ENCODE measurements around the gene OGFOD3. TPM values are rescaled to one million over a fixed set of nuclear protein-coding genes. Genes with fewer than 3 reads are reported as not detected.

The OGFOD3 gene
- total and polyA plus RNA-seq, 2 donors (not counting 1 experiment from before 2014, with no cell fraction given) = 22.6 to 30.5 TPM

GRCh38 chr17:82405051-82405450 lies 13.3 kb downstream of the OGFOD3 start:
- peaks cover 6% of the 10 kb centered on the region for H3K79me2 ChIP-seq (ENCODE audit: control insufficient read depth, insufficient read depth, low read length)
- WGBS (ENCODE audit: insufficient coverage) = 94% methylated on average over 9 of the region's 14 CpGs
- no peak for TF ChIP-seq EZH2 (IDR thresholded peaks at IDR 0.05; ENCODE audit: borderline replicate concordance, insufficient read depth, low read depth, low read length, poor library complexity, severe bottlenecking)
- no peak for TF ChIP-seq CTCF (IDR thresholded peaks at IDR 0.05)
- H3K4me2 ChIP-seq (replicated peaks; ENCODE audit: low read depth, low read length, poor library complexity, severe bottlenecking) = no peak overlapping the region
- peaks cover 2 to 22% of the 10 kb centered on the region in 2 experiments for H3K36me3 ChIP-seq (replicated peaks in 1 of 2; ENCODE audit: control extremely low read depth in 1 of 2, control insufficient read depth in 1 of 2, extremely low read depth in 1 of 2, insufficient read depth in 2 of 2, low read length in 1 of 2)
- no peak overlapping the region for H3K4me3 ChIP-seq (ENCODE audit: control extremely low read depth in 1 of 5, extremely low read depth in 1 of 5, insufficient read depth in 1 of 5, low read depth in 2 of 5, low read length in 4 of 5)
- no peaks in the 10 kb centered on the region for H3K27me3 ChIP-seq (replicated peaks in 1 of 4; ENCODE audit: control extremely low read depth in 1 of 4, control insufficient read depth in 3 of 4, insufficient read depth in 4 of 4, low read length in 3 of 4)
- H3K4me1 Mint-ChIP-seq = peaks cover 18% of the 10 kb centered on the region
- H3K9me3 ChIP-seq (ENCODE audit: control extremely low read depth in 1 of 3, control insufficient read depth in 2 of 3, insufficient read depth in 1 of 3, low read length in 2 of 3) = no peaks in the 10 kb centered on the region
- no peak overlapping the region for H3K27ac Mint-ChIP-seq
- no peak overlapping the region for H3K27ac ChIP-seq (ENCODE audit: low read length in 2 of 2)
- H3K27me3 Mint-ChIP-seq = no peaks in the 10 kb centered on the region
- no peak overlapping the region for H2AFZ ChIP-seq (ENCODE audit: insufficient read depth, low read depth, low read length, poor library complexity, severe bottlenecking)
- ChIA-PET CTCF (no interaction called here), POLR2A (no interaction called here)
- no peak for ATAC-seq (ENCODE audit: low read depth)
- intact Hi-C loops (cut with micrococcal nuclease) = no loop called here
- peaks cover 12 to 23% of the 10 kb centered on the region in 2 donors for H3K4me1 ChIP-seq (ENCODE audit: control insufficient read depth in 2 of 2, insufficient read depth in 2 of 2, low read length in 2 of 2)
- DNase-seq = no peak
- no peak overlapping the region for H3K4me3 Mint-ChIP-seq
- no peak overlapping the region for H3K9ac ChIP-seq (ENCODE audit: low read length)
- H4K20me1 ChIP-seq (ENCODE audit: control insufficient read depth, insufficient read depth, low read length, poor library complexity, severe bottlenecking) = peaks cover 4% of the 10 kb centered on the region
- no peaks in the 10 kb centered on the region for H3K9me3 Mint-ChIP-seq (ENCODE audit: insufficient read depth)

GRCh38 chr17:82403662-82404660 lies 14.4 kb downstream of the OGFOD3 start:
- ATAC-seq (ENCODE audit: low read depth) (no peak), DNase-seq (no peak)
- TF ChIP-seq EZH2 (IDR thresholded peaks at IDR 0.05; ENCODE audit: borderline replicate concordance, insufficient read depth, low read depth, low read length, poor library complexity, severe bottlenecking) (no peak), CTCF (IDR thresholded peaks at IDR 0.05) (no peak)
- no peaks in the 10 kb centered on the region for H3K9me3 ChIP-seq (ENCODE audit: control extremely low read depth in 1 of 3, control insufficient read depth in 2 of 3, insufficient read depth in 1 of 3, low read length in 2 of 3)
- Mint-ChIP-seq H3K27me3 (no peaks in the 10 kb centered on the region), H3K27ac (no peak overlapping the region), H3K9me3 (ENCODE audit: insufficient read depth) (no peaks in the 10 kb centered on the region), H3K4me1 (peaks cover 18% of the 10 kb centered on the region), H3K4me3 (no peak overlapping the region)
- H3K79me2 ChIP-seq (ENCODE audit: control insufficient read depth, insufficient read depth, low read length) = no peaks in the 10 kb centered on the region
- CTCF ChIA-PET = no interaction called here
- no peak overlapping the region for H3K27ac ChIP-seq (ENCODE audit: low read length in 2 of 2)
- H3K9ac ChIP-seq (ENCODE audit: low read length) = no peak overlapping the region
- H3K27me3 ChIP-seq (replicated peaks in 1 of 4; ENCODE audit: control extremely low read depth in 1 of 4, control insufficient read depth in 3 of 4, insufficient read depth in 4 of 4, low read length in 3 of 4) = no peaks in the 10 kb centered on the region
- no peak overlapping the region for H3K4me3 ChIP-seq (ENCODE audit: control extremely low read depth in 1 of 5, extremely low read depth in 1 of 5, insufficient read depth in 1 of 5, low read depth in 2 of 5, low read length in 4 of 5)
- 98% methylated on average over 65 of the region's 67 CpGs for WGBS (ENCODE audit: insufficient coverage)
- intact Hi-C loops (cut with micrococcal nuclease) = no loop called here
- peaks cover 12 to 25% of the 10 kb centered on the region in 2 donors for H3K4me1 ChIP-seq (ENCODE audit: control insufficient read depth in 2 of 2, insufficient read depth in 2 of 2, low read length in 2 of 2)
- POLR2A ChIA-PET = no interaction called here
- peaks cover 2 to 24% of the 10 kb centered on the region in 2 experiments for H3K36me3 ChIP-seq (replicated peaks in 1 of 2; ENCODE audit: control extremely low read depth in 1 of 2, control insufficient read depth in 1 of 2, extremely low read depth in 1 of 2, insufficient read depth in 2 of 2, low read length in 1 of 2)
- H2AFZ ChIP-seq (ENCODE audit: insufficient read depth, low read depth, low read length, poor library complexity, severe bottlenecking) = no peak overlapping the region
- H4K20me1 ChIP-seq (ENCODE audit: control insufficient read depth, insufficient read depth, low read length, poor library complexity, severe bottlenecking) = no peaks in the 10 kb centered on the region
- H3K4me2 ChIP-seq (replicated peaks; ENCODE audit: low read depth, low read length, poor library complexity, severe bottlenecking) = no peak overlapping the region
